ENCODE data around the gene GDF10.

DNA sequence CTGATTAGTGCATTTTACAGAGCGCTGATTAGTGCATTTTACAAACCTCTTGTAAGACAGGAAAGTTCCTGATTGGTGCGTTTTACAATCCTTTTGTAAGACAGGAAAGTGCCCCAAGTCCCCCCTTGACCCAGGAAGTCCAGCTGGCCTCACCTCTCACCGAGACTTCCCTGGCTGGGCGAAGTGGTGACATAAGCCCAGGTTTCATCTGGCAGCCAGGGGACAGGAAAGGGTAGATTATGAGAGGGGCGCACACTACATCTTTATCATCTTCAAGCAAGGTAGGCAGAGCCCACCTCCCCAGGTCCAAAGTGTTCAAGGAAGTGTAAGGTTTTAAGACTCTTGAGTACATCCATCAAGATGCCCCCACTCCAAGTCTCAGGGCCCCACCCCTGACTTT is 5.5 kb upstream of the GDF10 start:
- TF ChIP-seq, protein P1, sequence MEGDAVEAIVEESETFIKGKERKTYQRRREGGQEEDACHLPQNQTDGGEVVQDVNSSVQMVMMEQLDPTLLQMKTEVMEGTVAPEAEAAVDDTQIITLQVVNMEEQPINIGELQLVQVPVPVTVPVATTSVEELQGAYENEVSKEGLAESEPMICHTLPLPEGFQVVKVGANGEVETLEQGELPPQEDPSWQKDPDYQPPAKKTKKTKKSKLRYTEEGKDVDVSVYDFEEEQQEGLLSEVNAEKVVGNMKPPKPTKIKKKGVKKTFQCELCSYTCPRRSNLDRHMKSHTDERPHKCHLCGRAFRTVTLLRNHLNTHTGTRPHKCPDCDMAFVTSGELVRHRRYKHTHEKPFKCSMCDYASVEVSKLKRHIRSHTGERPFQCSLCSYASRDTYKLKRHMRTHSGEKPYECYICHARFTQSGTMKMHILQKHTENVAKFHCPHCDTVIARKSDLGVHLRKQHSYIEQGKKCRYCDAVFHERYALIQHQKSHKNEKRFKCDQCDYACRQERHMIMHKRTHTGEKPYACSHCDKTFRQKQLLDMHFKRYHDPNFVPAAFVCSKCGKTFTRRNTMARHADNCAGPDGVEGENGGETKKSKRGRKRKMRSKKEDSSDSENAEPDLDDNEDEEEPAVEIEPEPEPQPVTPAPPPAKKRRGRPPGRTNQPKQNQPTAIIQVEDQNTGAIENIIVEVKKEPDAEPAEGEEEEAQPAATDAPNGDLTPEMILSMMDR (IDR thresholded peaks at IDR 0.05), result no peak
- TF ChIP-seq POLR2A (IDR thresholded peaks at IDR 0.05), result no peak
